Sigmoid colon (tissue), 7 donors: ENCODE data around the gene MAP3K14. TPM values are rescaled to one million over a fixed set of nuclear protein-coding genes. Genes with fewer than 3 reads are reported as not detected.
A peak's percentile ranks its signal among the peaks of the same experiment; 100 is the strongest.

Experiments
- DNase-seq: peaks from one replicate; pipeline ENCODE4 v3.0.0-alpha.2; 2019
- H3K27ac ChIP-seq, 4 donors: fragments of 200-600 bp; sonication (generic); one replicate each; pipeline ENCODE4 v1.5.1; 2016 to 2019; ENCODE audit warnings: mild to moderate bottlenecking in 1 of 4
- H3K27me3 ChIP-seq, 3 donors: fragments of 200-600 bp; sonication (generic); one replicate each; pipeline ENCODE4 v1.5.1; 2019; ENCODE audit warnings: mild to moderate bottlenecking in 1 of 3
- H3K36me3 ChIP-seq, 4 donors: fragments of 200-600 bp; sonication (generic); one replicate each; pipeline ENCODE4 v1.5.1; 2016 to 2019
- H3K4me1 ChIP-seq, 4 donors: fragments of 200-600 bp; sonication (generic); one replicate each; pipeline ENCODE4 v1.5.1; 2017 to 2019
- H3K4me3 ChIP-seq, 4 donors: fragments of 200-600 bp; sonication (generic); one replicate each; pipeline ENCODE4 v1.5.1; 2017 to 2019; ENCODE audit warnings: mild to moderate bottlenecking in 2 of 4, moderate library complexity in 1 of 4
- H3K9me3 ChIP-seq, 4 donors: fragments of 200-600 bp in 3 of 4; sonication (generic) in 3 of 4; one replicate each; pipeline versions ENCODE4 v1.5.1 to v1.6.1; 2013 to 2019
- EP300 ChIP-seq, 4 donors: sonication (generic); formaldehyde crosslinking; IDR thresholded peaks; one replicate each; pipeline ENCODE4 v1.6.1; 2017; ENCODE audit warnings: antibody characterized with exemption in 4 of 4
- POLR2A ChIP-seq, 2 donors: fragments of 450-650 bp; IDR thresholded peaks; one replicate each; pipeline ENCODE4 v1.6.1; 2016; ENCODE audit warnings: antibody characterized with exemption in 2 of 2, mild to moderate bottlenecking in 2 of 2, moderate library complexity in 2 of 2
- POLR2AphosphoS5 ChIP-seq, 4 donors: sonication (generic); formaldehyde crosslinking; IDR thresholded peaks; one replicate each; pipeline ENCODE4 v1.6.1; 2017; ENCODE audit warnings: antibody characterized with exemption in 4 of 4
- WGBS, 2 donors: extraction: QIAGEN DNeasy Blood & Tissue Kit; methylation state at CpG; one replicate each; pipeline ENCODE4 v1.1.7; 2013; 5-methylcytosine and 5-hydroxymethylcytosine counted together
- intact Hi-C: fragments of 100-400 bp; cut with DNase I; formaldehyde crosslinking; loops from one replicate; pipeline ENCODE4 v1.15.1; 2023
- polyA plus RNA-seq, 3 donors: library from polyadenylated mRNA; stranded (reverse); fragments of 200-250 nt; gene quantifications; one replicate each; pipeline ENCODE4 v1.2.3, GENCODE V29; 2013
- total RNA-seq, 4 donors: library from RNA; depleted of rRNA; stranded (reverse); fragments of >200 nt; gene quantifications; one replicate each; pipeline ENCODE4 v1.1.0, GENCODE V29; 2016
- TF ChIP-seq, protein P1 (sequence below), 4 experiments: fragments of 450-650 bp in 3 of 4; fragments of 200-600 bp in 1 of 4; IDR thresholded peaks; one replicate each; pipeline ENCODE4 v1.5.1; 2016 to 2019; ENCODE audit warnings: antibody characterized with exemption in 4 of 4, mild to moderate bottlenecking in 3 of 4, moderate library complexity in 2 of 4
- donor health status: healthy with polysubstance abuse.
- donor health status: Bipolar disorder and iron deficiency.
- donor health status: healthy.

Gene MAP3K14
- total and polyA plus RNA-seq, 7 donors = 7.2 to 28.5 (median 11.1) TPM

DNA sequence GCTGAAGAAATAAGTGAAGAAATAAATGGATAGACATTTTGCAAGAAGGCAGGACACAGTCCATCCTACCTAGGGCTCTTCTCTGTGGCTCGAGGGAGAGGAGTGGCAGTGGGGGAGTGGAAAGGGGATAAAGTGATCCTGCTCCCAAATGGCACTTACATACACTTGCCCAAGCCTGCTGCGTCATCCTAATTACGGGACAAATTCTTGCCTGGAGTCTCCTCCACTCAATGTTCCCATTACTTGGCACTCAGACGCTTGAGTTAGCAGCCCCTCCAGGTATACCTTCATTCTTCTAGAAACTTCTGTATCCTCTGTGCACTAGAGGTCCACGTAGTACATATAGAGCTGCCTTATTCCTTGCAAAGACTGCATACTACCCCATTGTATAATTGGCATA, 15.7 kb upstream of the MAP3K14 start:
- H3K27ac ChIP-seq = no peak overlapping the region
- no peaks in the 10 kb centered on the region for H3K9me3 ChIP-seq
- no peak overlapping the region for H3K4me3 ChIP-seq
- no peaks in the 10 kb centered on the region for H3K36me3 ChIP-seq
- peaks cover 0 to 6% (median 0%) of the 10 kb centered on the region in 4 donors for H3K4me1 ChIP-seq
- TF ChIP-seq, protein P1, sequence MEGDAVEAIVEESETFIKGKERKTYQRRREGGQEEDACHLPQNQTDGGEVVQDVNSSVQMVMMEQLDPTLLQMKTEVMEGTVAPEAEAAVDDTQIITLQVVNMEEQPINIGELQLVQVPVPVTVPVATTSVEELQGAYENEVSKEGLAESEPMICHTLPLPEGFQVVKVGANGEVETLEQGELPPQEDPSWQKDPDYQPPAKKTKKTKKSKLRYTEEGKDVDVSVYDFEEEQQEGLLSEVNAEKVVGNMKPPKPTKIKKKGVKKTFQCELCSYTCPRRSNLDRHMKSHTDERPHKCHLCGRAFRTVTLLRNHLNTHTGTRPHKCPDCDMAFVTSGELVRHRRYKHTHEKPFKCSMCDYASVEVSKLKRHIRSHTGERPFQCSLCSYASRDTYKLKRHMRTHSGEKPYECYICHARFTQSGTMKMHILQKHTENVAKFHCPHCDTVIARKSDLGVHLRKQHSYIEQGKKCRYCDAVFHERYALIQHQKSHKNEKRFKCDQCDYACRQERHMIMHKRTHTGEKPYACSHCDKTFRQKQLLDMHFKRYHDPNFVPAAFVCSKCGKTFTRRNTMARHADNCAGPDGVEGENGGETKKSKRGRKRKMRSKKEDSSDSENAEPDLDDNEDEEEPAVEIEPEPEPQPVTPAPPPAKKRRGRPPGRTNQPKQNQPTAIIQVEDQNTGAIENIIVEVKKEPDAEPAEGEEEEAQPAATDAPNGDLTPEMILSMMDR (IDR thresholded peaks at IDR 0.05) = no peak
- TF ChIP-seq POLR2A (IDR thresholded peaks at IDR 0.05) (no peak), POLR2AphosphoS5 (IDR thresholded peaks at IDR 0.05) (no peak), EP300 (IDR thresholded peaks at IDR 0.05) (no peak)
- peak; percentile 12 for DNase-seq
- intact Hi-C loops = no loop called here
- no peaks in the 10 kb centered on the region for H3K27me3 ChIP-seq
- WGBS, 2 donors = 94 to 95% methylated on average over 5 of the region's 5 CpGs

DNA sequence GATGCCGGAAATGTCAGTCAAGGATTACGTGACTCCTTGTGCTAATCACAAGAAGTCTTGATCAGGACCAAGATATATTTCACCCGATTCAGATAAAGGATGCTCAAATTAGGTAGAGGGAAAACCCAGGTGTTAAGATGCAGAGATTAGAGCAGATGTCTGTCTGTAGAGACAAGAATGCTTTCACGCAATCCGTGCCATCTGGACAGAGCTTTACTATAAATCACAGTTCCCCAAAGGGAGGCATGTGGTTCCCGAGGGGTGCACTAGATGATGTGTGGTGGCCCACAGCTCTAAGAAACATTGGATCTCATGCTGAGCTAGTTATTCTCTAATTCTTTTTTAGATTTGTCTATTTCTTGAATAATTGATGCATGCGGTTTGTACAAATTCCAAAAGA, 9.8 kb upstream of the MAP3K14 start:
- H3K4me3 ChIP-seq = no peak overlapping the region
- H3K27ac ChIP-seq = no peak overlapping the region
- intact Hi-C loops = no loop called here

DNA sequence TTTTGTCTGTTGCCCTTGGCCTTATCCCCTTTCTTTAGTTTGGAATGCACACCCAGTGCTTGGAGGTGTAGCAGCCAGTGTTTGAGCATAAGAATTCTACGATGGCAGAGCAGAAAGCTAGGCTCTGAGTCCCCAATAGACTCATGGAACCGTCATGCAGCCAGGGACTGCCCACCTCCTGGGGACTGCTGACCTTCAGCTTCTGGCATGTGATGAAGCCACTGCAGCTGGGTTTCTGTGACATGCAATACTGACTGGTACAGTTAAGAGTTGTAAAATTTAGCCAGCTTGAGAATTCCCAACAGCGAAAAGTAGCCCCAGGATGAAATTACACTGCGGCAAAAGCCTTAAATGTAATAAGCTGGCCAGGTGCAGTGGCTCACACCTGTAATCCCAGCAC, 9.0 kb upstream of the MAP3K14 start:
- Histone ChIP-seq H3K9me3 (no peaks in the 10 kb centered on the region), H3K4me1 (peaks cover 0 to 13% (median 12%) of the 10 kb centered on the region in 4 donors), H3K4me3 (no peak overlapping the region), H3K36me3 (no peaks in the 10 kb centered on the region), H3K27ac (no peak overlapping the region), H3K27me3 (no peaks in the 10 kb centered on the region)
- WGBS, 2 donors = 92 to 94% methylated on average over 4 of the region's 4 CpGs
- intact Hi-C loops = no loop called here
- peak; percentile 33 for DNase-seq
- TF ChIP-seq POLR2A (IDR thresholded peaks at IDR 0.05) = no peak
- TF ChIP-seq, protein P1 (IDR thresholded peaks at IDR 0.05) = no peak
- TF ChIP-seq EP300 (IDR thresholded peaks at IDR 0.05) = no peak
- TF ChIP-seq POLR2AphosphoS5 (IDR thresholded peaks at IDR 0.05) = no peak

More for the DNA sequence above, 9.8 kb upstream of the MAP3K14 start:
- H3K27me3 ChIP-seq = no peaks in the 10 kb centered on the region
- WGBS, 2 donors = 84 to 93% methylated on average over 7 of the region's 7 CpGs
- peaks cover 0 to 5% (median 3%) of the 10 kb centered on the region in 4 donors for H3K4me1 ChIP-seq
- TF ChIP-seq POLR2AphosphoS5 (IDR thresholded peaks at IDR 0.05) (no peak), EP300 (IDR thresholded peaks at IDR 0.05) (no peak), POLR2A (IDR thresholded peaks at IDR 0.05) (no peak)
- TF ChIP-seq, protein P1 (IDR thresholded peaks at IDR 0.05) = no peak
- peak; percentile 4 for DNase-seq
- no peaks in the 10 kb centered on the region for H3K9me3 ChIP-seq
- H3K36me3 ChIP-seq = no peaks in the 10 kb centered on the region

DNA sequence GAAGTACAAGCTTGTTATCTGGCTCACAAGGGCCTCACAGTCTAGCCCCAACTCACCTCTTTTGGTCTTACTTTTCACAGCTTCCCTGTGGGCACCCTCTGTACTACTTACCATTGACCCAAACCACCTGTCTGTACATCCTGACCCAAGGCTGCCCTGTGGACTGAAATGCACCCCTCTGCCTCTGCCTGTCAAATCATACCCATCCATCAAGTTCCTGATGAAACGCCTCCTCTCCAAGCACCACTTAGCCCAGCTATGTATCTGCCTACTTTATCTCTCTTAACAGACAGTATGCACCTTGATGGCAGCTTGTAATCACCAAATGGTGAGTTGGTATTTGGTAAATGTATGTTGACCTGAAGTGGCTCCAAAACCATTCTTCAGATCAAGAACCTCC, 7.5 kb upstream of the MAP3K14 start:
- Histone ChIP-seq H3K36me3 (no peaks in the 10 kb centered on the region), H3K27me3 (no peaks in the 10 kb centered on the region), H3K4me1 (peaks cover 0 to 28% (median 26%) of the 10 kb centered on the region in 4 donors), H3K4me3 (no peak overlapping the region), H3K27ac (no peak overlapping the region), H3K9me3 (no peaks in the 10 kb centered on the region)
- 97 to 99% methylated on average over 1 of the region's 1 CpG for WGBS, 2 donors
- TF ChIP-seq, protein P1 (IDR thresholded peaks at IDR 0.05) = no peak
- TF ChIP-seq POLR2AphosphoS5 (IDR thresholded peaks at IDR 0.05) = no peak
- no peak for TF ChIP-seq POLR2A (IDR thresholded peaks at IDR 0.05)
- no peak for TF ChIP-seq EP300 (IDR thresholded peaks at IDR 0.05)
- intact Hi-C loops = no loop called here
- DNase-seq = no peak

DNA sequence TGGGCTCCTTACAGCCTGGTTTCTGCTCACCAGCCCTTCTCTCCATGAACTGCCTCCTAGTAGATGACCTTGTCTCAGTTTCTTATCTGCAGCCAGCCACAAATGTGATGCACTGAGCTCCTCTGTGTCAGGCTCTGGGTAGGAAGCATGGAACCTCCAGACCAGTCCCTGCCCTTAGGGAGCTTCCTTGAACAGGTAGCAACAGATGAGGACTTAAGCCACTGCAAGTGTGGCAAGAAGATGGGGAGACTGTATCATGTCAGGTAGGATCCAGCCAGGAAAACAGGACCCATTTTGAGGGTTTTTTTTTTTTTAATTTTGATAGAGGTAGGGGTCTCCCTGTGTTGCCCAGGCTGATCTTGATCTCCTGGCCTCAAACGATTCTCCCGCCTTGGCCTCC, 5.3 kb upstream of the MAP3K14 start:
- H3K4me3 ChIP-seq = no peak overlapping the region
- H3K36me3 ChIP-seq = no peaks in the 10 kb centered on the region
- intact Hi-C loops = no loop called here
- TF ChIP-seq POLR2A (IDR thresholded peaks at IDR 0.05) = no peak
- TF ChIP-seq, protein P1 (IDR thresholded peaks at IDR 0.05) = no peak
- TF ChIP-seq EP300 (IDR thresholded peaks at IDR 0.05) = no peak
- no peak for TF ChIP-seq POLR2AphosphoS5 (IDR thresholded peaks at IDR 0.05)
- H3K9me3 ChIP-seq = no peaks in the 10 kb centered on the region
- no peak for DNase-seq
- H3K27ac ChIP-seq = peak overlapping the region in 1 of 4 donors; percentile 98
- H3K27me3 ChIP-seq = no peaks in the 10 kb centered on the region
- H3K4me1 ChIP-seq = peaks cover 2 to 48% (median 46%) of the 10 kb centered on the region in 4 donors
- 96 to 100% methylated on average over 2 of the region's 2 CpGs for WGBS, 2 donors
